T47D (cell line): ENCODE results near the gene AQP9.

ENCODE experiments used
- DNase-seq, 2 experiments: peaks; one replicate each; pipeline versions ENCODE4 v3.0.0 to v3.0.0-alpha.2; 2011 to 2012; ENCODE audit warnings: low read depth in 1 of 2, low spot score in 1 of 2
- JUND ChIP-seq: IDR thresholded peaks from 2 replicates; pipeline ENCODE4 v1.6.1; 2012; ENCODE audit warnings: low read depth
- in situ Hi-C: cut with HindIII; loops from 2 replicates; pipeline ENCODE4 v1.10.0; 2016; ENCODE audit warnings: low sequenced_read_pairs, low pct_unique_long_range_greater_than_20kb

Gene AQP9

GRCh38 chr15:58146211-58146610, 8.0 kb downstream of the AQP9 start:
- in situ Hi-C loops, result no loop called here
- no peak for TF ChIP-seq JUND

GRCh38 chr15:58146749-58147148, 8.6 kb downstream of the AQP9 start:
- in situ Hi-C loops, result no loop called here
- DNase-seq, result no peak
- no peak for TF ChIP-seq JUND

More at GRCh38 chr15:58146211-58146610, 8.0 kb downstream of the AQP9 start:
- no peak for DNase-seq

GRCh38 chr15:58147171-58147611, 9.0 kb downstream of the AQP9 start:
- in situ Hi-C loops, result no loop called here
- no peak for DNase-seq
- TF ChIP-seq JUND, result no peak

GRCh38 chr15:58148120-58148519, 9.9 kb downstream of the AQP9 start:
- in situ Hi-C loops, result no loop called here
- no peak for TF ChIP-seq JUND
- no peak for DNase-seq

- no peak for TF ChIP-seq JUND
- in situ Hi-C loops, result no loop called here
- DNase-seq, result no peak
These were observed 10.7 kb downstream of the AQP9 start for GRCh38 chr15:58148633-58149445.

GRCh38 chr15:58154769-58155168, 16.6 kb downstream of the AQP9 start:
- no peak for TF ChIP-seq JUND
- DNase-seq, result no peak
- in situ Hi-C loops, result no loop called here

- in situ Hi-C loops, result no loop called here
- DNase-seq, result no peak
- no peak for TF ChIP-seq JUND
These were observed 21.7 kb downstream of the AQP9 start for GRCh38 chr15:58159827-58160386.

GRCh38 chr15:58161436-58161930, 23.3 kb downstream of the AQP9 start:
- TF ChIP-seq JUND, result no peak
- no peak for DNase-seq
- in situ Hi-C loops, result no loop called here

GRCh38 chr15:58163985-58164384, 25.8 kb downstream of the AQP9 start:
- no peak for DNase-seq
- in situ Hi-C loops, result no loop called here
- no peak for TF ChIP-seq JUND

GRCh38 chr15:58164926-58165325, 26.7 kb downstream of the AQP9 start:
- no peak for TF ChIP-seq JUND
- in situ Hi-C loops, result no loop called here
- DNase-seq, result no peak

GRCh38 chr15:58165661-58166060, 27.5 kb downstream of the AQP9 start:
- in situ Hi-C loops, result no loop called here
- TF ChIP-seq JUND, result no peak
- no peak for DNase-seq

- in situ Hi-C loops, result no loop called here
- no peak for TF ChIP-seq JUND
- DNase-seq, result no peak
These were observed 29.0 kb downstream of the AQP9 start for GRCh38 chr15:58167095-58167691.

GRCh38 chr15:58169934-58170333, 31.8 kb downstream of the AQP9 start:
- in situ Hi-C loops, result no loop called here
- no peak for DNase-seq
- TF ChIP-seq JUND, result no peak
